GM18858 (cell line): ENCODE results near the gene SAFB2.
A peak's percentile ranks its signal among the peaks of the same experiment; 100 is the strongest.

Source experiments
- ATAC-seq: cut with Tn5 transposase; IDR thresholded peaks from one replicate; pipeline ENCODE4 v1.9.1; 2021; ENCODE audit not compliant: unreplicated experiment

Gene SAFB2

DNA sequence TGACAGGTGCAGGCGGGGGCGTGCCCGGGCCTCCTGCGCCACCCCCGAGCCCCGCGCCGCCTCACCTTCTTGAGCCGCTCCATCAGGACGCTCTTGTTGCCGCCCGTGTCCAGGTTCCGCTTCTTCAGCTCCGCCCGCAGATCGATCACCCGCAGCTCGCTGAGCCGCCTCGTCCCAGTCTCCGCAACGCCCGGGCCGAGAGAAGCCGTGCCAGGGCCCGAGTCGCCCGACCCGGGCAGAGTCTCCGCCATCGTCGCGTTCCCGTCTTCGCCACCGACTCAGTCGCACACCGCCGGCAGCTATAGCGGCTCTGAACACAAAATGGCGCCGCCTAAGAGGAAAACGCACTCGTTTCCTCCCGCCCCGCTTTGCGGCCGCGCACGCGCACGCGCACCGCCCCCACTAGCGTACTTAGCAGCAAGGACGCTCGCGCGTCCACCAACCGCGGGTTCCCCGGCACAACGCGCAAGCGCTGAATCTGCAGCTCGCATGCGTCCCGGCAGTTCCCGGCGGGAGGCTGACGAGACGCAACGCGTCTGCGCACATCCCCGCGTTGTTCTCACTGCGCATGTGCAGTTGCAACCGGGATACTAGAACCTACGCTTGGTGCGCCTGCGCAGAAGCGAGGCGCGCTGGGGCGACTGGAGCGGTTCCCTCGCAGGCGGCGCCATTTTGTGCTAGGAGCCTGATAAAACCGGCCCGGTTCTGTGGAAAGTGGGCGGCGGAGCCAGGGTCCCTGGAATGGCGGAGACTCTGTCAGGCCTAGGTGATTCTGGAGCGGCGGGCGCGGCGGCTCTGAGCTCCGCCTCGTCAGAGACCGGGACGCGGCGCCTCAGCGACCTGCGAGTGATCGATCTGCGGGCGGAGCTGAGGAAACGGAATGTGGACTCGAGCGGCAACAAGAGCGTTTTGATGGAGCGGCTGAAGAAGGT is at the start of gene SAFB2, which contains the start of gene SAFB:
Gene SAFB2 (minus strand): TSS at position 312 of the 932 bp plus-strand sequence. CDS start 61 bp downstream, at position 251.
Gene SAFB (plus strand): TSS at position 619 of the 932 bp plus-strand sequence. CDS start 123 bp downstream, at position 742.
- peak; percentile 81 for ATAC-seq

DNA sequence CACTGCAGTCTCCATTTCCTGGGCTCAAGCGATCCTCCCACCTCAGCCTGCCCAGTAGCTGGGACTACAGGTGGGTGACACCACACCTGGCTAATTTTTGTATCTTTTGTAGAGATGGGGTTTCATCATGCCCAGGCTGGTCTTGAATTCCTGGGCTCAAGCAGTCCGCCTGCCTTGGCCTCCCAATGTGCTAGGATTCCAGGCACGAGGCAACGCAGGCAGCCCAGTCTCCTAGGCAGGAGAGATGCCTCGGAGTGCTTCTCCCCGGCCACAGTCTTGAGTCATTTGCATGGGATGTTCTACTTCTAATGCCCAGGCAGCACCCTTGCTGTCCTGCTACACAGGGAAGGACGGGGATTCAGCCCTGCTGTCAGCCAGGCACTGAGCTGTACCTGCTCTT is 49.0 kb upstream of the SAFB2 start:
- ATAC-seq, result no peak

DNA sequence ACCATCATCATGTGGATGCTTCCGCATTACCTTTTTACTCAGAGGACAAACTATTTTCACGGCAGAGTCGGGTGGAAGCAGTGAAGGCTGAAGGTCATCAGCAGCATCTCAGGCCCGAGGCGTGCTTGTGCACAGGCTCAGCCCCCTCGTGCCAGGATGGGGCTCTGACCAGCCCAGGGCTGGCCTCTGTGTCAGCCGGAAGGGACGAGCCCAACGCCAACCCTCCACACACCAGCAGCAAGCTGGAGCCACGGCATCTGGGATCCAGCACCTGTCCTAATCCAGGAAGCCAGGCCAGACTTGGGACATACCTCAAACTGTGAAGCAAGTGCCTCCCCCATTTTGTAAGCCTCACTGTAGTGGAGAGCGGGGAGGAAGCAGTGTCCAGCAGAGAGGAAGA is 46.6 kb upstream of the SAFB2 start:
- no peak for ATAC-seq

GRCh38 chr19:5667751-5668271 is 45.2 kb upstream of the SAFB2 start:
- no peak for ATAC-seq

GRCh38 chr19:5666921-5667610 is 44.5 kb upstream of the SAFB2 start:
- no peak for ATAC-seq

DNA sequence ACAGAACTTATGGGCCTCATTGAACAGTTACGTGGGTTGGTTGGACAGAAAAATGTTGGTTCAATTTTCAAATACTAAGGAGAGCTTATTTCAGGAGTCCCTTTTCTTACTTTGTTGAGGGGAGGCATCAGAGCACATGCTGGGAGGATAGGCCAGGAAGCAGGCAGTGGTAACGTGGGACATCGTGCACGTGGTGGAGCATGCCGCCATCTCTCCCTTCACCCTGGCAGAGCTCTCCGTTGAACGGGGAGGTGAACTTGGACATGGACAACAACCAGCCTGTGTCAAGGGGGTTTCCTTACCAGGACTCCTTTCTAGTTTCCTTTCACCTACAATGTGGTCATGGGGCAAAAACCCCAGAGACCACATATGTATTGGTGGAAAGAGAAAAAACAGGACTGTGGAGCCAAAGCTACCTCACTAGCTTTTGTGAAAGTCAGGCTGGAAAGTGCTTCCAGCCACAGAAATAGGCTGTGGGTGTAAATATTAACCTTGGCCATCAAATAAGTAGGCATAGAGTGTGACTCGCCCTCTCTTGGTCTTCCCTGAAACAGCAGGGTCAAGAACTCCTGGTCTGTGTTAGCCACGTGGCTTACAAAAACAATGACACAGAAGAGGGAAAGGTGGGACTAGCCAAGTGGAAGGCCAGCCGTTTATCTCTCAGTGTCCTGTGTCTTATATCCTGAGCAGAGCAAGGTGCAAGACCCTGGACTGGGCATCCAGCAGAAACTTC is 43.4 kb upstream of the SAFB2 start:
- no peak for ATAC-seq

- ATAC-seq, result no peak
Measured at GRCh38 chr19:5664515-5664914, 41.9 kb upstream of the SAFB2 start.

DNA sequence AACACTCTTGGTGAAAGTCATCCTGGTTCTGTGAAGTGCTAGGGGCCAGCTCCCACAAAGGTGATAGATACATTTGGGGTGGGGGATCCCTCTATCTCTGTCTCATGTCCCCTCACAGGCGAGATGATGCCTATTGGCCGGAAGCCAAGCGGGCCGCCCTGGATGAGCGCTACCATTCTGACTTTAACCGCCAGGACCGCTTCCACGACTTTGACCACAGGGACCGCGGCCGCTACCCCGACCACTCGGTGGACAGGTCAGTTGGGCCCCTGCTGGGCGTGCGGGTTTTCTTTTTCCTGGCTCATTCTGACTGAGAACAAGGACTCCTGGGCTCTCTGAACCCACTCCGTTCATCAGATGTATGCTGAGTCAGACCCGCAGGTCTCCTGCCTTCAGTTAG is 41.3 kb upstream of the SAFB2 start:
- ATAC-seq, result no peak

- no peak for ATAC-seq
Measured at GRCh38 chr19:5661483-5661882, 38.9 kb upstream of the SAFB2 start.

- ATAC-seq, result no peak
Measured at GRCh38 chr19:5655412-5655811, 32.8 kb upstream of the SAFB2 start.

DNA sequence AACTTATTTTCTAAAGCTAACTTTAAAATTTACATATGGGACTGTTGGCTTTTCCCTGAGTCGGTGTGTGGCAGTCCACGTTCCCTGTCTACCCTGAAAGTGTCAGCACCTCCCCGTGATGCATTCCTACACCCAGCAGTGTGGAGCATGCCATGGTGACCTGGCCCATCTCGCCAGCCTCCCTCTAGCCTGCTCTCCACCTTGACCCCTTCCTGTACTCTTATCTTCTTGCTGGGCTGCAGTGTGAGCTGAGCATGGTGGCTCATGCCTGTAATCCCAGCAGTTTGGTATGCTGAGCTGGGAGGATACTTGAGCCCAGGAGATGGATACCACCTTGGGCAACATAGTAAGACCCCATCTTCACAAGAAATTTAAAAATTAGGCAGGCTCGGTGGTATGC is 32.4 kb upstream of the SAFB2 start:
- ATAC-seq, result no peak

- ATAC-seq, result no peak
Measured at GRCh38 chr19:5652261-5652660, 29.7 kb upstream of the SAFB2 start.

- no peak for ATAC-seq
Measured at GRCh38 chr19:5651361-5651760, 28.8 kb upstream of the SAFB2 start.

GRCh38 chr19:5648464-5648863 is 25.9 kb upstream of the SAFB2 start:
- ATAC-seq, result no peak

DNA sequence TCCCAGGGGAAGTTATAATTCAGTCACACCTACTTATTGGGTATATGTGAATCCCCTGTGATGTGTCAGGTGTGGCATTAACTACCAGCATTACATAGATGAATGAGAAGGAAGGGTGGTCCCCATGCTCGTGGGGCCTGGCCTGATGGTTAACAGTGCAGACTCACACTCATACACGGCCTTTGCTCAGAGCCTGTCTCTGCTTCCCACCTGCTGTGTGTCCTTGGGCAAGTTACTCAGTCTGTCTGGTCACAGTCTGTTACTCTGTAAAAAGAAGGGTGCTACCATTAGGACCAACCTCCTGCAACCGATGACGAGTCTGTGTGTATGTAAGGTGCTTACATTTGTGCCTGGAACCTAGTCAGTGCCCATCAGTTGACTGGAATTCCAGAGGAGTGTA is 24.1 kb upstream of the SAFB2 start:
- no peak for ATAC-seq

- no peak for ATAC-seq
Measured at GRCh38 chr19:5645409-5645808, 22.8 kb upstream of the SAFB2 start.

DNA sequence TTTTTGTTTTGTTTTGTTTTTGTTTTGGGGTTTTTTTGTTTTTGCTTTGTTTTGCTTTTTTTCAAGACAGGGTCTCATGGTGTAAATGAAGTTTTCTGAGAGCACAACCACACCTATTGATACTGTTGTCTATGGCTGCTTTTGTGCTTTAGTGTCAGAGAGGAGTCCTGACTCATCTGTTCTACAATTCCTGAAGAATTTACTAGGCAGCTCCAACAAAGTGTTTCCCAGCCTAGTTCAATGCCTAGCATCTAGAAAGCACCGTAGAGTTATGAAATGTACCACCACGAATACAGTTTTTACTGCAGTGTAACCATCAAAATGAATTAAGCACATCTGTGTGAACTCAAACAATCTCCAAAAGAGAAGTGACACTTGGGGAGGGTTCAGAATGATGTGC is 21.5 kb upstream of the SAFB2 start:
- no peak for ATAC-seq

DNA sequence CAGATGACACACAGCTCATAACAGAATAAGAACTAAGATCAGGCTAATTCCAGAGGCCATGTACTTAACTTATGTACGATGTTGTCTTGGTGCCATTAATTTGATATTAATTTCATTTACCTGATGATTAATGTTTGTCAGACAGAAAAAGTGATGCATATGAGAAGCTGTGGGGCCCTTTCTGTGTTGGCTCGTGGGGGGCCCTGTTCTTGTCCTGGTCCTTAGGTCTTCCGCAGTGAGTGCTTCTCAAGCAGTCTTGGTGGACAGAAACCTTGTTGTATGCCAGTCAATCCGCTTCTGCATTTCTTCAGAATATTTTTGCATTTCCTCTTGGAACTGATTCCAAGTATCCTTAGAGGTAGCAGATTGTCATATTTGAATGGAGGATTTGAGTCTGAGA is 20.5 kb upstream of the SAFB2 start:
- ATAC-seq, result no peak

GRCh38 chr19:5642204-5642603 is 19.6 kb upstream of the SAFB2 start:
- no peak for ATAC-seq

DNA sequence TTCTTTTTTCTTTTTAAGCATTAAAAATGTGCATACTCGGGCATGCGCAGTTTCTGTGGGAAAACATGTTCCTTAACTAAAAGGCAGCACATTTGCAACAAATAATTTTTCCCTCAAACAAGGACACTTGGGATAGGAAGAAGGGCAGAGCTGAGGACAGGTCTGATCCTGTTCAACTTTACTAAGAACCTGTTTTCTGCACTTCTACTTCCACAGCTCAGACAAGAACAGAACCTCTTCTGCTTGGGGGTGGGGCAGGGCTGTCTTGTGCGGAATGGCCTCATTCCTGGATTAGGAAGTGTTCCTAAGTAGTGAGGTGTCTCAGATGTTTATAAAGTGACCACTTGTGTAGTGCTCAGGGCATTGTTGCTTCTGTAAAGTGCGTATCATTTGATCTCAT is 18.6 kb upstream of the SAFB2 start:
- no peak for ATAC-seq

- ATAC-seq, result no peak
Measured at GRCh38 chr19:5637971-5638370, 15.4 kb upstream of the SAFB2 start.
